Activated T-cell treated with anti-CD3 and anti-CD28 coated beads, Interleukin-2, amount 50 U/mL, for 4 hours (primary cell): ENCODE measurements around the gene CLEC4C. TPM values are rescaled to one million over a fixed set of nuclear protein-coding genes. Genes with fewer than 3 reads are reported as not detected.

ENCODE experiments used
- ATAC-seq, 2 donors: fragments of 200-7000 bp; cut with Tn5 transposase; one replicate each; pipeline ENCODE4 v1.10.0; 2021
- DNase-seq: peaks from one replicate; pipeline ENCODE4 v3.0.0-alpha.2; 2020
- H3K27me3 Mint-ChIP-seq: one replicate; pipeline ENCODE4 v1.8.0; 2021; ENCODE audit warnings: low read depth, mixed read lengths
- H3K36me3 Mint-ChIP-seq: one replicate; pipeline ENCODE4 v1.8.0; 2022; ENCODE audit warnings: mixed read lengths; ENCODE audit not compliant: insufficient read depth
- H3K4me1 Mint-ChIP-seq: one replicate; pipeline ENCODE4 v1.8.0; 2021; ENCODE audit warnings: low read depth, mixed read lengths
- H3K4me3 Mint-ChIP-seq: one replicate; pipeline ENCODE4 v1.8.0; 2021; ENCODE audit warnings: mild to moderate bottlenecking, moderate library complexity, mixed read lengths
- H3K9me3 Mint-ChIP-seq: one replicate; pipeline ENCODE4 v1.8.0; 2021; ENCODE audit warnings: mixed read lengths
- total RNA-seq, 3 donors: library from RNA; stranded (reverse); gene quantifications; one replicate each; pipeline ENCODE4 v1.2.1, GENCODE V29; 2021

The CLEC4C gene
- total RNA-seq, 3 donors from 2014 or later = not detected

DNA sequence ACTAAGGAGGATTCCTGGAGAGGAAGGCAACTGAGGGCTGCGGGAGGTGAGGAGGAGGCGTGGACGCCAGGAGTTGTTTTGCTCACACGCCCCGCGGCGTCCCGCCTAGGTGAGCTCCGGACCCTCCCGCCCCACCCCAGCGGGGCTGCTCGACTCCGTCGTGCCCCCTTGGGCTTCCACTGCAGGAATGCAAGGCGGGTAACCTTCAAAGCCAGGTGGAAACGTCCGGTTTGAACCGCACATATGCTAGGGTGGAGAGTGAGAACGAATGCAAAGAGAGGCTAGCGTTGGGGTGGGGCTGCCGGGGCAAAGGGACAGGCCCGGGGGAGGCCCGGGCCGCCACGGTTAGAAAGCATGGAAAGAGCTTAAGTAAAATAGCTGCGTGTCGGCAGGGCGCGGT lies 41.3 kb downstream of the CLEC4C start:
- ATAC-seq = no peak
- no peak for DNase-seq
- Mint-ChIP-seq H3K27me3 (no peaks in the 10 kb centered on the region), H3K4me1 (no peaks in the 10 kb centered on the region), H3K4me3 (no peak overlapping the region), H3K9me3 (no peaks in the 10 kb centered on the region), H3K36me3 (no peaks in the 10 kb centered on the region)

DNA sequence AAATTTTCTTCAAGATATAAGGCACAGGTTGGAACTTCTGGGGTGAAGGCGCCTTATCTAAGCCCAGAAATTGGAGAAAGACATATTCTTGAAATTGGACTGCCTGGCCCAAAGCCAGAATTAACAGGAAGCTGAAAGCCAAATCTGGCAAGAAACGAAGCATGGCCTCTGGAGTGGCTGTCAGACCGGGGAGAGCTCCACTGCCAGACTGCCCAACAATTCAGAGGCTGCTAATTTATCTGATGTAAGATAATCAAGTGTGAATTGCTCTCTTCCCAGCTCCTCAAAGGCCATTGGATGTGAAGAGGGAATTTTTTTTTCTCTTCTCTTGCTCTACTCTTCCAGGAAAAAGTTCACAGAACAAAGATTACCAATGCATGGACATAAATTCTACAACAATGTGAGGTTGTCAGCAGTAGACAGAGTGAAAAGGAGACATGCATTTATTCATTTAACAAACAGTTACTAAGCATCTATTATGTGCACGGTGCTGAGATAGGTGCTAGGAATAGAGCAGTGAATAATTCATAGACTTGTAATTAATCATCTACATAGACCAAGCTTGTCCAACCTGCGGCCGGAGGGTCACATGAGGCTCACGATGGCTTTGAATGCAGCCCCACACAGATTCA lies 51.5 kb downstream of the CLEC4C start, which contains the start of gene GDF3:
TSS of gene GDF3 (minus strand) at position 210 of the 632 bp plus-strand sequence. CDS start at position 163, 47 bp downstream.
- H3K36me3 Mint-ChIP-seq = no peaks in the 10 kb centered on the region
- ATAC-seq = no peak
- H3K4me1 Mint-ChIP-seq = peaks cover 7% of the 10 kb centered on the region
- no peaks in the 10 kb centered on the region for H3K9me3 Mint-ChIP-seq
- no peak for DNase-seq
- no peak within 1 kb of the TSS for H3K4me3 Mint-ChIP-seq
- H3K27me3 Mint-ChIP-seq = peaks cover 9% of the 10 kb centered on the region

DNA sequence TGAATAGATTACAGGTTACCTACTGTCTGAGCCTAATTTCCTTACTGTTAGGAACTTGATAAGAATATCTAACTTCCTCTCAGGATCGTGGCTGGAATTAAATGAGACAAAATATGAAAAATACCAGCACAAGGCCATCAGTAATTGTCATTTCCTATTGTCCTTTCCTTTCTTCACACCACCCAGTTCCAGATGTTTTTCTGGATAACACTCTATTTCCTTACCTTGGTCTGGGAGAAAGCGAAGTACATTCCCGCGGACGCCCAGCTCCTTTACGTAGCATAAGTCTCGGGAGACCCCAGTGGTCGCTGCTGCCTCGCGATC lies 52.0 kb downstream of the CLEC4C start:
- Mint-ChIP-seq H3K36me3 (no peaks in the 10 kb centered on the region), H3K9me3 (no peaks in the 10 kb centered on the region), H3K27me3 (peaks cover 9% of the 10 kb centered on the region), H3K4me1 (peaks cover 7% of the 10 kb centered on the region), H3K4me3 (no peak overlapping the region)
- no peak for ATAC-seq
- no peak for DNase-seq

DNA sequence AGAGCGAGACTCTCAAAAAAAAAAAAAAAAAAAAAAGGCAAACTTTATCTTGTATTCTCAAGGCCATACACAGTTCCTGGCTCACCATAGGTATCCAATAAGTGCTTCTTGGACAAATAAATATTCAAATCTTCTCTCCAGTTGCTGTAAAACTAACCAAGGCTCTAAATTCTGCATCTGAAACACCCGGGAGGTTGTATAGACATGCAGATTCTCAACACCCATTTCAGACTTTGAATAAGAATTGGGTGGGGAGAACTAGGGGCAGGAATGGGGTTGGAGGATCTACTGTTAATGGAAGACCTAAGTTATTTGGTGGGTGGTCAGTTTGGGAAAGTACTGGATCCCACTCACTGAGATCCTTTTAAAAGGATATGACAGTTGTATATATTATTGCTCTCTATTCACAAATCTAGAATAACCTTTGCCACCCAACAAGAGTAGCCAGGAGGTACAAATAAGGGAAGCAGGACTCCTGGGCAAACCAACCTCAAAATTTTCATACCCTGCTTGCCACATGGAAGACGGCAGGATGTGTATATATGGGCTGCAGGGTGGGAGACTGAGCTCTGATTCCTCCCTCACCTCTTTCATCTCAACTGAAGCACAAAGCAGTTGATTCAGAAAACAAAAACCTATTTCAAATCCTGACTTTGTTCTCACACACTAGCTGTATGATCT lies 52.5 kb downstream of the CLEC4C start:
- DNase-seq = no peak
- peaks cover 7% of the 10 kb centered on the region for H3K4me1 Mint-ChIP-seq
- H3K36me3 Mint-ChIP-seq = no peaks in the 10 kb centered on the region
- ATAC-seq = no peak
- H3K4me3 Mint-ChIP-seq = no peak overlapping the region
- no peaks in the 10 kb centered on the region for H3K9me3 Mint-ChIP-seq
- H3K27me3 Mint-ChIP-seq = peaks cover 9% of the 10 kb centered on the region

DNA sequence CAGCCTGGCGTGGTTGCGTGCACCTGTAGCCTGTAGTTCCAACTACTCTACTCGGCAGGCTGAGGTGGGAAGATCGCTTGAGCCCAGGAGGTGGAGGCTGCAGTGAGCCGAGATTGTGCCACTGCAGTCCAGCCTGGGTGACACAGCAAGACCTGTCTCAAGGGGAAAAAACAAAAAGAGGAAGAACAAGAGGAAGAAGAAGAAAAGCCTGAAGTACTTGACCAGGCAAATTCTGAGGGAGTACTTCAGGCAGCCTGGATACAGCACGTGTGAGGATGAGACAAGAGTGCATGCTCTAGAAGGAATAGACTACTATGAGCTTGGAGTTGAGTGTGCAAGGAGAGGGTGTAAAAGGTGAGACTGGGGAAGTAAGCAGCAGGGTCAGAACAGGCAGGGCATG lies 53.4 kb downstream of the CLEC4C start:
- Mint-ChIP-seq H3K27me3 (peaks cover 14% of the 10 kb centered on the region), H3K9me3 (no peaks in the 10 kb centered on the region), H3K4me3 (no peak overlapping the region), H3K36me3 (no peaks in the 10 kb centered on the region), H3K4me1 (peaks cover 7% of the 10 kb centered on the region)
- DNase-seq = no peak
- no peak for ATAC-seq

DNA sequence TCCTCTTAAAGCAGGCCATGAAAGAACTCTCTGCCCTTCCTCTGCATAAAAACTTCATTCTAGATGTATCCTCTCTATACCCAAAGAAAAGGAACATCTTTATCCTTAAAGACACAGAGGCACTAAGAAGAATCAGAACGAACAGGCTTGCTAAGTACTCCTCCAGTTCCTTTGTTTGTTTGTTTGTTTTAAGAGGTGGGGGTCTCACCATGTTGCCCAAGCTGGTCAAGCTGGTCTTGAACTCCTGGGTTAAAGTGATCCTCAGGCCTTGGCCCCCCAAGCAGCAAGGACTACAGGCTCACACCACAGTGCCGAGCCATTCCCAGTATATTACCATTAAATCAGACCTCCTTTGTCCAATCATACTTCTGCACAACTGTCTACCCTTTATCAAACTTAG lies 65.6 kb downstream of the CLEC4C start:
- DNase-seq = no peak
- no peak for ATAC-seq
- Mint-ChIP-seq H3K4me3 (no peak overlapping the region), H3K4me1 (peaks cover 6% of the 10 kb centered on the region), H3K36me3 (no peaks in the 10 kb centered on the region), H3K27me3 (peaks cover 4% of the 10 kb centered on the region), H3K9me3 (no peaks in the 10 kb centered on the region)

Other genes with a start within 250 kb of the CLEC4C start
- under 1 TPM; 0.61 to 0.81 (median 0.65) TPM for gene CD163, start 243.6 kb downstream of the CLEC4C start, total RNA-seq
- not detected for gene APOBEC1, start 81.5 kb downstream of the CLEC4C start, total RNA-seq
- gene GDF3, start 51.6 kb downstream of the CLEC4C start, total RNA-seq = not detected
- gene DPPA3, start 35.9 kb downstream of the CLEC4C start, total RNA-seq = not detected
- not detected for gene NANOGNB, start 17.8 kb upstream of the CLEC4C start, total RNA-seq
- gene NANOG, start 42.0 kb upstream of the CLEC4C start, total RNA-seq = under 1 TPM in 2 of 3 donors, not detected in 1; 0.27 to 0.33 TPM
- gene SLC2A14, start 125.5 kb upstream of the CLEC4C start, total RNA-seq = 1 to 10 TPM in 1 of 3 donors, not detected in 2; 3.7 TPM
- gene SLC2A3, start 188.8 kb upstream of the CLEC4C start, total RNA-seq = 100 to 1,000 TPM; 109 to 117 (median 114) TPM